GM23248 (cell line): ENCODE results near the gene NVL. TPM values are rescaled to one million over a fixed set of nuclear protein-coding genes. Genes with fewer than 3 reads are reported as not detected.

Experiments used
- DNase-seq: peaks from one replicate; pipeline ENCODE4 v3.0.0-alpha.2; 2015
- H2AFZ ChIP-seq: fragments of 200-600 bp; sonication (generic); 2 replicates; pipeline ENCODE4 v1.6.1; 2016; ENCODE audit warnings: antibody characterized with exemption
- H3F3A ChIP-seq: fragments of 200-600 bp; sonication (generic); 2 replicates; pipeline ENCODE4 v1.6.1; 2016; ENCODE audit warnings: mild to moderate bottlenecking, antibody characterized with exemption, mixed run types; ENCODE audit not compliant: insufficient read depth
- H3K27ac ChIP-seq: fragments of 200-600 bp; sonication (generic); 2 replicates; pipeline ENCODE4 v1.5.1; 2016; ENCODE audit warnings: mild to moderate bottlenecking
- H3K27me3 ChIP-seq: fragments of 200-600 bp; sonication (generic); replicated peaks from 2 replicates; pipeline ENCODE4 v1.6.1; 2016; ENCODE audit warnings: mild to moderate bottlenecking; ENCODE audit not compliant: insufficient read depth
- H3K36me3 ChIP-seq: fragments of 200-600 bp; sonication (generic); 2 replicates; pipeline ENCODE4 v1.6.1; 2016; ENCODE audit warnings: low read depth, mild to moderate bottlenecking
- H3K4me1 ChIP-seq: fragments of 200-600 bp; sonication (generic); 2 replicates; pipeline ENCODE4 v1.6.1; 2016; ENCODE audit warnings: mild to moderate bottlenecking; ENCODE audit not compliant: insufficient read depth
- H3K4me2 ChIP-seq: fragments of 200-600 bp; sonication (generic); one replicate; pipeline ENCODE4 v1.6.1; 2016; ENCODE audit warnings: mild to moderate bottlenecking; ENCODE audit not compliant: unreplicated experiment
- H3K4me3 ChIP-seq: fragments of 200-600 bp; sonication (generic); 2 replicates; pipeline ENCODE4 v1.5.1; 2016; ENCODE audit warnings: mild to moderate bottlenecking
- H3K79me2 ChIP-seq: fragments of 200-600 bp; sonication (generic); 2 replicates; pipeline ENCODE4 v1.6.1; 2016; ENCODE audit warnings: mild to moderate bottlenecking; ENCODE audit not compliant: insufficient read depth
- H3K9ac ChIP-seq: fragments of 200-600 bp; sonication (generic); 2 replicates; pipeline ENCODE4 v1.6.1; 2016; ENCODE audit warnings: mild to moderate bottlenecking
- H3K9me2 ChIP-seq: fragments of 200-600 bp; sonication (generic); 2 replicates; pipeline ENCODE4 v1.6.1; 2016; ENCODE audit warnings: mixed run types, mild to moderate bottlenecking, moderate library complexity; ENCODE audit not compliant: insufficient read depth
- H3K9me3 ChIP-seq: fragments of 200-600 bp; sonication (generic); one replicate; pipeline ENCODE4 v1.6.1; 2017; ENCODE audit warnings: low read depth
- H4K20me1 ChIP-seq: fragments of 200-600 bp; sonication (generic); 2 replicates; pipeline ENCODE4 v1.6.0; 2016; ENCODE audit not compliant: insufficient read depth
- EZH2 ChIP-seq: fragments of 200-600 bp; sonication (generic); IDR thresholded peaks from 2 replicates; pipeline ENCODE4 v1.6.1; 2018; ENCODE audit warnings: antibody characterized with exemption, mild to moderate bottlenecking; ENCODE audit not compliant: insufficient read depth, poor library complexity, severe bottlenecking
- EZH2phosphoT487 ChIP-seq: fragments of 200-600 bp; sonication (generic); IDR thresholded peaks from 2 replicates; pipeline ENCODE4 v1.6.1; 2018; ENCODE audit warnings: antibody characterized with exemption, moderate library complexity, mild to moderate bottlenecking, low read depth; ENCODE audit not compliant: insufficient read depth
- WGBS, 2 experiments: methylation state at CpG; one replicate each; pipeline ENCODE4 v1.1.6; 2015 to 2017; ENCODE audit warnings: low lambda C conversion rate in 2 of 2, low coverage in 1 of 2; ENCODE audit errors: missing lambda C conversion rate in 2 of 2; 5-methylcytosine and 5-hydroxymethylcytosine counted together
- in situ Hi-C: fragments of 300-500 bp; cut with MboI; formaldehyde crosslinking; loops from 2 replicates; pipeline ENCODE4 v1.15.0; 2020
- polyA plus RNA-seq: library from polyadenylated mRNA; unstranded; fragments of >200 nt; fragmentation: Nextera tagmentation; extraction: Ambion mirVana; gene quantifications from 2 replicates; pipeline ENCODE4 v1.2.1, GENCODE V29; 2016
- total RNA-seq: library from RNA; depleted of rRNA; stranded (reverse); fragments of >200 nt; shearing (Covaris generic); gene quantifications from 2 replicates; pipeline ENCODE4 v1.2.3, GENCODE V29; 2014

Gene NVL
- total and polyA plus RNA-seq, 2 experiments from 2014 or later, result 17.9 to 28.3 TPM

- Histone ChIP-seq H2AFZ (no peak overlapping the region), H3K27me3 (no peaks in the 10 kb centered on the region), H3K4me3 (no peak overlapping the region), H3K27ac (no peak overlapping the region), H3K9me2 (no peaks in the 10 kb centered on the region), H3K4me2 (no peak overlapping the region), H3K79me2 (peaks cover 96% of the 10 kb centered on the region), H3F3A (peaks cover 21% of the 10 kb centered on the region; the same call in 1 of the 2 replicates), H3K4me1 (peaks cover 14% of the 10 kb centered on the region), H3K36me3 (peaks cover 19% of the 10 kb centered on the region), H3K9me3 (no peaks in the 10 kb centered on the region), H3K9ac (no peak overlapping the region), H4K20me1 (0 out of 2 replicates have a peak, but pooled peaks cover 3% of the 10 kb centered on the region)
- DNase-seq, result no peak
- in situ Hi-C loops, result no loop called here
- WGBS, 2 experiments, result 97 to 100% methylated on average over 2 of the region's 2 CpGs
- TF ChIP-seq EZH2phosphoT487 (no peak), EZH2 (no peak)
Measured at GRCh38 chr1:224188286-224188685, 141.7 kb downstream of the NVL start.

GRCh38 chr1:224185208-224185607 is 144.8 kb downstream of the NVL start:
- no peak for TF ChIP-seq EZH2phosphoT487
- TF ChIP-seq EZH2, result no peak
- Histone ChIP-seq H3K36me3 (peaks cover 7% of the 10 kb centered on the region), H2AFZ (no peak overlapping the region), H3K4me1 (peaks cover 14% of the 10 kb centered on the region), H3K9me3 (no peaks in the 10 kb centered on the region), H3K27me3 (no peaks in the 10 kb centered on the region), H3F3A (peaks cover 21% of the 10 kb centered on the region; the same call in 1 of the 2 replicates), H3K9ac (no peak overlapping the region), H3K79me2 (peaks cover 67% of the 10 kb centered on the region), H3K4me3 (peak overlapping the region; percentile 84), H4K20me1 (0 out of 2 replicates have a peak, but pooled peaks cover 3% of the 10 kb centered on the region), H3K27ac (peak overlapping the region; percentile 86), H3K4me2 (peak overlapping the region; percentile 82), H3K9me2 (no peaks in the 10 kb centered on the region)
- DNase-seq, result no peak
- WGBS, 2 experiments, result 85 to 89% methylated on average over 8 of the region's 8 CpGs
- in situ Hi-C loops, result no loop called here

GRCh38 chr1:224183591-224184312 is 146.2 kb downstream of the NVL start:
- in situ Hi-C loops, result no loop called here
- peak; percentile 82 for DNase-seq
- Histone ChIP-seq H3K4me3 (peak overlapping the region; percentile 84), H3F3A (peaks cover 9% of the 10 kb centered on the region; the same call in 1 of the 2 replicates), H3K9me2 (no peaks in the 10 kb centered on the region), H3K27me3 (no peaks in the 10 kb centered on the region), H3K4me1 (peaks cover 14% of the 10 kb centered on the region), H3K9ac (peak overlapping the region; percentile 92), H3K27ac (peak overlapping the region; percentile 86), H4K20me1 (no peaks in the 10 kb centered on the region), H3K36me3 (no peaks in the 10 kb centered on the region), H3K79me2 (peaks cover 52% of the 10 kb centered on the region), H3K4me2 (peak overlapping the region; percentile 82), H2AFZ (peak overlapping the region; percentile 94), H3K9me3 (no peaks in the 10 kb centered on the region)
- TF ChIP-seq EZH2, result no peak
- TF ChIP-seq EZH2phosphoT487, result no peak
- WGBS, 2 experiments, result 1 to 2% methylated on average over 44 to 47 of the region's 53 CpGs

GRCh38 chr1:224182866-224183590 is 146.9 kb downstream of the NVL start, which contains the start of gene DEGS1:
Gene DEGS1, plus strand, starts transcription at chr1:224183240. Its CDS starts 97 bp downstream, at chr1:224183337.
- H3K9me2 ChIP-seq, result no peaks in the 10 kb centered on the region
- no peaks in the 10 kb centered on the region for H4K20me1 ChIP-seq
- H3K27me3 ChIP-seq, result no peaks in the 10 kb centered on the region
- DNase-seq, result peak; percentile 91
- in situ Hi-C loops, result no loop called here
- H3K27ac ChIP-seq, result peak within 1 kb of the TSS; percentile 86
- H3K4me3 ChIP-seq, result peak within 1 kb of the TSS; percentile 84
- H3K36me3 ChIP-seq, result no peaks in the 10 kb centered on the region
- H3K9me3 ChIP-seq, result no peaks in the 10 kb centered on the region
- peak within 1 kb of the TSS; percentile 82 for H3K4me2 ChIP-seq
- H2AFZ ChIP-seq, result peak within 1 kb of the TSS; percentile 94
- H3K9ac ChIP-seq, result peak within 1 kb of the TSS; percentile 92
- 1% methylated on average over 69 to 72 of the region's 94 CpGs for WGBS, 2 experiments
- H3K4me1 ChIP-seq, result peaks cover 14% of the 10 kb centered on the region
- H3F3A ChIP-seq, result peaks cover 8% of the 10 kb centered on the region; the same call in 1 of the 2 replicates
- TF ChIP-seq EZH2phosphoT487, result no peak
- no peak for TF ChIP-seq EZH2
- peaks cover 45% of the 10 kb centered on the region for H3K79me2 ChIP-seq
